Stimulated activated CD4-positive, alpha-beta T cell treated with anti-CD3 and anti-CD28 coated beads, Interleukin-1b, Interleukin-23, amount 100 ng/mL, for 1 hour (primary cell): ENCODE data around the gene ANTXR2.

Source experiments
- DNase-seq, 2 donors: peaks; one replicate each; pipeline ENCODE4 v3.0.0-alpha.2; 2020; ENCODE audit warnings: low read depth in 2 of 2

Gene ANTXR2

DNA sequence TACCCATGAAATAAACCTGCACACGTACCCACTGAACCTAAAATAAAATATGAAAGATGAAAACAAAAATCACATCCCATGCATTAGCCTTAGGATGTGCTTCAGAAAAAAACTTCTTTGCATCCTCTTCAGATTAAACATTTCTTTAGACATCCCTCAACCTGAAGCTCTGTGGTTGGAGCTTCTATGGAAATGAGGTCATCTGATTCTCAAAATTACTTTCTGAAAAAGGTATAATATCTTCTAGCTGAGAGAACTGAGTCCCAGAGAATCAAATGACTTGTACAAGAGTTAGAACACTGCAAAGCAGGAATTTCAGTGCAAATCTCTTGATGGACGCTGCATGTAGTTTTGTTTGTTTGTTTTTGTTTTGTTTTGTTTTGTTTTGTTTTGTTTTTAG is 19.1 kb upstream of the ANTXR2 start:
- DNase-seq, result no peak

DNA sequence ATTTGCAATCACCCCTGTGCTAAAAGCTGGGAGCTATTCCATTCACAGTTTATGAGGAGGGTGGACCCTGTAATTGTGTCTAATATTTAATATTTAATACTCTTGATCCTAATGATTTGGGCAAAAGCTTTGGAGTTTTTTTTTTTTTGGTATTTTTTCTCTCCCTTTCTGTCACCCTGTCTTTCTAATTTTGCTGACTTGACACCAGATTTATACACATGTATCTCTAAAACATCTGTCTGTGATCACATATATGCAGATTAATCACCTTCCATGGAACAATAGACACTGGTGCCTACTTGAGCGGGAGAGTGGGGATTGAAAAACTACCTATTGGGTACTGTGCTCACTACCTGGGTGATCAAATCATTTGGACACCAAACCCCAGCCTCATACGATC is 18.7 kb upstream of the ANTXR2 start:
- no peak for DNase-seq

- DNase-seq, result no peak
Observed at GRCh38 chr4:80091184-80091583, 18.2 kb upstream of the ANTXR2 start.

- DNase-seq, result no peak
Observed at GRCh38 chr4:80090090-80090489, 17.1 kb upstream of the ANTXR2 start.

GRCh38 chr4:80088471-80088870 is 15.4 kb upstream of the ANTXR2 start:
- no peak for DNase-seq

- DNase-seq, result no peak
Observed at GRCh38 chr4:80086296-80086695, 13.3 kb upstream of the ANTXR2 start.

GRCh38 chr4:80085081-80085480 is 12.1 kb upstream of the ANTXR2 start:
- DNase-seq, result no peak

DNA sequence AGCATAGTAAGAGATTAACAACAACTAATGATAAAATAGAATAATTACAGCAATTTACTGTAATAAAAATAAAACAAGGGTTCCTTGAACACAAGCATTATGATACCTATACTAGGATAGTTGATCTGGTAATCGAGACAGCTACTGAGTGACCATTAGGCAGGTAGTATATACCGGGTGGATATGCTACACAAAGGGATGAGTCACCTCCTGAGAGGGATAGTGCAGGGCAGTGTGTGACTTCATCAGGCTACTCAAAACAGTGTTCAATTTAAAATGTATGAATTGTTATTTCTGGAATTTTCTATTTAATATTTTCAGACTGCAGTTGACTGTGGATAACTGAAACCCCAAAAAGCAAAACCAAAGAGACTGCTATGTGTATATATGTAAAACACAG is 9.7 kb upstream of the ANTXR2 start:
- no peak for DNase-seq

DNA sequence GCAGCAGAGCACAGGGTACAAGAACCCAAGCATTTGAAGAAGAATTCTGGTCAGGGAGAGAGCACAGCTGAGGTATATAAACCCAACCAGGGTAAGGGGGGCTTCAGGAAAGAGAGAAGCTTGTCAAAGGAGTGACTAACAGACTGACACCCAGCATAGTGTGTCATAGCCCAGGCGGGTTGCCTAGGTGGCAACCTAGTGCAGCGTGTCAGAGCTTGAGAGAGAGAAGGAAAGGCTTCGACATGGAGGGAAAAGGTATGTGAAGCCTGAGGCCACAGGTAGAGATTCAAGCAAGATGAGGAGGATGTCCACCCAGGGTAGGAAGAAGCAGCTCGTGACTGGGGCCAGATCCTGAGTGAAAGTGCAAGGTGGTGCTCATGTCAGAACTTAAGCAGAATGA is 8.5 kb upstream of the ANTXR2 start:
- no peak for DNase-seq

DNA sequence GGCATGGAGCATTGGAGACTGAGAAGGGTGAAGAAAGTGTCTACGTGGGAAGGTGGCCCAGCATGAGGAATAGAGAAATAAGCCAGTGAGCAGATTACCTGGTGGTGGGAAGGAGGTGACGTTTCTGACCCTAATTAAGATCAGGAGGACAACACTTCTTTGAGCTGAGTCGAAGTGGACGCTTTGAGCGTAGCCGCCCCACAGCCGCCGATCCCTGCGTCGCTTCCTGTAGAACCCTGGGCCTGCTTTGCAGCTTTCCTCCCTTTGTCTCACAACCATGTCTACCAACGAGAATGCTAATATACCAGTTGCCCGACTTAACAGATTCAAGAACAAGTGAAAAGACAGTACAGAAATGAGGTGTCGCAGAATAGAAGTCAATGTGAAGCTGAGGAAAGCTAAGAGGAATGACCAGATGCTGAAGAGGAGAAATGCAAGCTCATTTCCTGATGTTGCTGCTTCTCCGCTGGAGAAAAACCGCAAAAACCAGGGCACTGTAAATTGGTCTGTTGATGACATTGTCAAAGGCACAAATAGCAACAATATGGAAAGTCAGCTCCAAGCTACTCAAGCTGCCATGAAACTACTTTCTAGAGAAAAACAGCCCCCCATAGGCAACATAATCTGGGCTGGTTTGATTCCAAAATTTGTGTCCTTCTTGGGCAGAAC is 6.4 kb upstream of the ANTXR2 start:
- no peak for DNase-seq

- no peak for DNase-seq
Observed at GRCh38 chr4:80078346-80079092, 5.5 kb upstream of the ANTXR2 start.

DNA sequence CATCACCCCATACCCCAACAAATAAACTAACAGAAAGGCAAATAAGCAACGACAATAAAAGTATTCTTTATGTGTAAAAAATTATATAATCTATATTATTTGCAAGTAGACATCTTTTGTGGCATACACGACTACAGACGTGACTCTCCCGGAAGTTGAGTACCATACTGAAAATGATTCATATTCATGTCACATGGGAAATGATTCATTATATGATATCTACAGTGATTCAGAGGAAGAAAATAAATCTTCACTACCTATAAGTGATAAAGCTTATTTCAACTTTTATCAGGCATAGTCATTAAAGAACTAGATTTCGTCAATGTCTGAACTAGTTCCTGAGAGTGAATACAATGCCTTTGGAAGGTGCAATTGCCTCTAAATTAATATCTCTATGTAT is 4.6 kb upstream of the ANTXR2 start:
- DNase-seq, result no peak

DNA sequence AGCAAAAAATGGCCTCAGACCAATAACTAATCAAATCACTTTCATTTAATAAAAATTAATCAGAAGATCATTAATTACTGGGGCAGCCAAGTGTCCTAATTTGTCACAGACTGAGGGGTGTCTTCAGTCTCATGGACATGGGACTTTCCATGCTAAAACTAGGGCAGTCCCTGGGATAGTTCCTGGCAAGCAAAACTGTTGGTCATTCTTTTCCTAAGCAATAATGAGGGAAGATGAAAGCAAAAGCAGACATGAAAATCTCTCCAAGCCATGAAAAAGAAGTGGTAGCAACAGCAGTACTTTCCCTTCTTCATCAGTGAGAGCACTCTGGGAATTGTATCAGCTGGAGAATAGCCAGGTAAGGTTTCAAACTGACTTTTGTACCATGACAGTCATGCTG is 3.7 kb upstream of the ANTXR2 start:
- no peak for DNase-seq

DNA sequence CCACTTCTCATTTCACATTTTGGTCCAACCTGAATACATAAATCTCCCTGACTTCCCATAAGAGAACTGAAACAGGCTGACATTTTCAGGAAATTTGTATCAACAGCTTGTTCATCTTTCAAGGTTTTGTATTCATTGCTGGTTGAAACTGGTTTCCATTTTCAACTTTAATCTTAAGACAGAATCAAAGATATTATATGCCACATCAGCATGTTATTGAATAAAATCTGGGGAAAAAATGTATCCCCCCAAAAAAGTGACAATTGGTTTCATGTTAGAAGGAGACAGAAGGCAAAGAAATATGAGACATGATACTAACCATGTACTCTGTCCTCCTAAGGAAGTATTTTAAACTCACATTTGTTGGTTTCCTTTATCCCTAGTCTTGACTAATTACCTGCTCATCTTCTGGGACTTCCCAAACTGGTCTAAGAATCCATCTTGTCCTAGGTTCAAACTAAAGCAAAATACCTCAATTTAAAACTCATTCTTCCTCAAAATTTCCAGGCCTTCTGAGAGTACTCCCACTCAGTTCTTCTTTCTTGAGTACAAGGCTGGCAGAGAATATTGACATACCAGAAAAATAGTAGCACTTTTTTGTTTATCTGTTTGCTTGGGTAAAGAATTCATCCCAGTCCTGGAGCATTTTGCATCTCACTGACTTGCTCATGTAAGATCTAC is 3.1 kb upstream of the ANTXR2 start:
- DNase-seq, result no peak

DNA sequence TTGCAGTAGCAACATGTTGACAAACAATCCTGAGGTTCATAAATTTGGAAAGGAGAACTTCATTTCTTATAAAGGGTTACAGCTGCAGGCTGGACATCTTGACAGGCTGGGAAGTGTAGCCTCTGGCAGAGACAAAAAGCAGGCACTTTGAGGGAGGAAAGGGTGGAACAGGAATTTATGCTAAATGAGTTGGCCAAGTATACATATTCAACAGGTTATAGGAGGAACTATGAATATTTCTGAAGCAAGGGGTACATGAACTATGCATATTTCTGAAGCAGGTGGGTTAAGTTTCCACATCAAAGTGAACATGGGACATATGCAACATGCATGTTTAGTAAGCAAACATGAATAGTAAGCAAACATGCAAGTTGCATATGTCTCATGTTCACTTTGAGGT is 1.6 kb upstream of the ANTXR2 start:
- DNase-seq, result no peak

DNA sequence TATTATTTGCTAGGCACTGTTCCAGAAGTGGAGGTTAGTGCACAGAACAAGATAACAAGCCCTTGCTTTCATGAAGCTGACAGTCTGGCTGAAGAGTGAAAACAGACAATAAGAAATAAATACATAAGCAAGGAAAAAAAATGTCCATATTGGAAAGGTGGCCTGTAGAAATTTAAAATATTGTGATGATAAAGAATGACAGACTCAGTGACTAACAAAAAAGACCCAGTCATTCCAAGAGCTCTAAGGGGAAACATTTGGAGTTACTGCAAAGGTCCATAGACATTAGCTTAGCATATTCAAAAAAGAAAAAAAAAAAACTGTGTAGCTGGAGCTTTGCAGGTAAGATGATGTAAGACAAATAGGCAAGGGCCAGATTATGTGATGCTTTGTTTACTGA is 1.0 kb upstream of the ANTXR2 start:
- no peak for DNase-seq

GRCh38 chr4:80073473-80074008 is 512 bp upstream of the ANTXR2 start:
- DNase-seq, result no peak

DNA sequence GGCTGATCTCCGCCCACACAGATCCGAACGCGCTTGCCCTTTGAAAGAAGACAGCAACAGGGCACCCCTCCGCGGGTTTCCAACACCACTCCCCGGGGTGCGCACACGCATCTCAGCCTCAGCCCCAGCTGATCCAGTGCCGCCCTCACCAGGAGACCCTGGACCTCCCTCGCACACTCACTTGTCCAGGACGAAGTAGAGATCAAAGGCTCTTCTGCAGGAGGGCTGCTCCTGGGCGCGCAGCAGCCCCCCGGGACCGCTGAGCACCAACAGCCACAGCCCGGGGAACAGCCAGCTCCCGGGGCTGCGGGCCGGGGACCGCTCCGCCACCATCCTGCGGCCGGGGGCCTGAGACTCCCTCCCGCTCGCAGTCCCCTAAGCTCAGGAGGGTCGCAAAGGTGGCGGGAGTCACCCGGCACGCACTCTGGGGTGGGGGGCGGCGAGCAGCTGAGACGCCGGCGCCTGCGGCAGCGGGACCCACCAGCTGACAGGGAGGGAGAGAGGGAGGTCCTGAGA is 743 bp downstream of the ANTXR2 start:
- DNase-seq, result peak in 1 of 2 donors; percentile 18

DNA sequence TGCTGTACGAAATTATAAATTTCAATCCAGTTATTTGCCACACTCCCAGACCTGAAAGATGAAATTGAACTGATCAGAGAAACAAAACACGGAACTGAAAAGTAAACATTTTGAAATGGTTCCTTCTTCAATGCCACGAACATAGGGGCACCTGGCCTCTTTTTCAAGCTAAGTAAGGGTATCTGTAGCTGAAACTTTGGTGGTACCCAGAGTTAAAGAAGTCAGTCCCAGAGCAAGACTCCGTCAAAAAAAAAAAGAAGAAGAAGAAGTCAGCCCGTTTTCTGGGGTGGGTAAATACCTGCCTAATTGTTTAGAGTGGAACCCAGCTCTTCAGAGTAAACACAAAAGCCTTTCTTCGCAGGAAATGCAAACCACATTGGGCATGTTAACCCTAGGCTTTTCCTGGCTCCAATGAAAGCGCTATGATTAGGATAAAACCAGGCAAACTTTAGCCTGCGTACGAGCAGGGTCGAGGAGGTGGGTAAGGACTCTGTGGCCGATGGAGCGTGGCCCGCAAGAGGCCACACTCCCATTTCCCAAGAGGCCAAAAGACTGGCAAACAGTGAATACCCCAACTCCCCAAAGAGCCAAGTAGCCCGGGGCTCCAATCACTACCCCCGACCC is 1.3 kb downstream of the ANTXR2 start:
- no peak for DNase-seq

DNA sequence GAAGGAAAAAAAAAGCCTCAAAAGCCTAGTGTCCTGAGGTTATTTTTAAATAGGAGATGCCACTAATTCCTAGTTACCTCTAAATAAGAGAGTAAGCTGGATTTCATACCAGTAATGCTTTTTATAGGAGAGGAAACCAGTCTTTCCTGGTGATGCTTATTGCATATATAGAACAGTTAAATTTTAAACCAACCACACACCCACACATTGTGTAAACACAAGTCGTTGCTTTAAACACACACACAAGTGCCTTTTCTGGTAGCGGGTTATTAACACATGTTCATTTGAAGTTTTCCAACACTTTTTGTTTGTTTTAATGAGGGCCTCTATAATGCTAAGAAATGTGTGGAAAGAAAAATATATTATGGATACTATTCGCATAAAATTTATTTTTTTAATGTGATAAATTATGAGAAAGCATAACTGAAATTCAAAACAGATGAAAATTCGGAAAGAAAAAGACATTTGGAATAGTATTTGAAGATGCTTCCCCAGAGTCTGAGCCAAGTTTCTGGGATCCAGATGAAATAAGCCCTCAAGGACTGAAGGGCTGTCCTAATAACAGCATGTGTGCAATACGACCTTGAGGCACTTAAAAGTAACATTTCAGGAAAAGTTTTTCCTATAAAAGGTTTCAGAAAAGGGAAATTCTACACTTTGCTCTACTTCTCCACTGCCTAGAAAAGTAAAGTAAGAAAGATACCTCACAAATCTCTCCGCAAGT is 2.0 kb downstream of the ANTXR2 start:
- no peak for DNase-seq
